Neuronal stem cell (in vitro differentiated cells): Measurements from ENCODE around the gene ZDHHC17.
A peak's percentile ranks its signal among the peaks of the same experiment; 100 is the strongest.

ENCODE experiments used
- DNase-seq: peaks from one replicate; pipeline ENCODE4 v3.0.0-alpha.2; 2013; ENCODE audit warnings: low spot score
- H2AFZ ChIP-seq: one replicate; pipeline ENCODE4 v1.6.1; 2013; ENCODE audit warnings: mild to moderate bottlenecking, low read length, inconsistent platforms
- H2AK5ac ChIP-seq: 2 replicates; pipeline ENCODE4 v1.6.1; 2013; ENCODE audit warnings: low read depth, mild to moderate bottlenecking, inconsistent platforms, low read length, moderate library complexity, mixed read lengths
- H2BK120ac ChIP-seq: 2 replicates; pipeline ENCODE4 v1.6.1; 2013; ENCODE audit warnings: low read depth, mild to moderate bottlenecking, inconsistent platforms, low read length, moderate library complexity, mixed read lengths
- H2BK12ac ChIP-seq: one replicate; pipeline ENCODE4 v1.6.1; 2013; ENCODE audit warnings: low read length, inconsistent platforms
- H2BK15ac ChIP-seq: 2 replicates; pipeline ENCODE4 v1.6.1; 2013; ENCODE audit warnings: mild to moderate bottlenecking, low read length, inconsistent platforms, mixed read lengths
- H2BK5ac ChIP-seq: one replicate; pipeline ENCODE4 v1.6.1; 2013; ENCODE audit warnings: inconsistent platforms, mild to moderate bottlenecking, low read length, moderate library complexity
- H3K14ac ChIP-seq: one replicate; pipeline ENCODE4 v1.6.1; 2013; ENCODE audit warnings: low read length, inconsistent platforms
- H3K18ac ChIP-seq: 2 replicates; pipeline ENCODE4 v1.6.1; 2013; ENCODE audit warnings: low read length, inconsistent platforms
- H3K23ac ChIP-seq: 2 replicates; pipeline ENCODE4 v1.6.1; 2013; ENCODE audit warnings: low read depth, mild to moderate bottlenecking, mixed read lengths, low read length, inconsistent platforms; ENCODE audit not compliant: poor library complexity
- H3K27ac ChIP-seq: replicated peaks from 3 replicates; pipeline ENCODE4 v1.5.1; 2013; ENCODE audit warnings: low read length, inconsistent platforms
- H3K27me3 ChIP-seq, 3 experiments: 2 replicates each; pipeline ENCODE4 v1.6.1; 2013; ENCODE audit warnings: low read length in 3 of 3, mild to moderate bottlenecking in 2 of 3, inconsistent platforms in 1 of 3, low read depth in 1 of 3, mixed read lengths in 1 of 3, moderate library complexity in 1 of 3; ENCODE audit not compliant: control insufficient read depth in 3 of 3, insufficient read depth in 3 of 3
- H3K36me3 ChIP-seq, 2 donors: replicated peaks in 1 of 2; 2 replicates each; pipeline ENCODE4 v1.6.1; 2013; ENCODE audit warnings: low read length in 2 of 2; ENCODE audit not compliant: control insufficient read depth in 2 of 2, insufficient read depth in 2 of 2
- H3K4ac ChIP-seq: 2 replicates; pipeline ENCODE4 v1.6.1; 2013; ENCODE audit warnings: inconsistent platforms, mild to moderate bottlenecking, low read length, moderate library complexity
- H3K4me1 ChIP-seq, 2 donors: 1 replicate in 1 of 2; 2 replicates in 1 of 2; pipeline ENCODE4 v1.6.1; 2013; ENCODE audit warnings: low read length in 2 of 2, low read depth in 1 of 2; ENCODE audit not compliant: control insufficient read depth in 2 of 2, insufficient read depth in 1 of 2
- H3K4me2 ChIP-seq: one replicate; pipeline ENCODE4 v1.6.1; 2013; ENCODE audit warnings: mild to moderate bottlenecking, low read length, inconsistent platforms; ENCODE audit not compliant: insufficient read depth, poor library complexity, severe bottlenecking
- H3K4me3 ChIP-seq, 2 donors: 2 replicates each; pipeline ENCODE4 v1.5.1; 2013; ENCODE audit warnings: low read length in 2 of 2, mild to moderate bottlenecking in 2 of 2, inconsistent platforms in 1 of 2, moderate library complexity in 1 of 2
- H3K79me1 ChIP-seq: one replicate; pipeline ENCODE4 v1.6.1; 2013; ENCODE audit warnings: low read depth, mild to moderate bottlenecking, inconsistent platforms, low read length, moderate library complexity
- H3K9ac ChIP-seq: one replicate; pipeline ENCODE4 v1.6.1; 2013; ENCODE audit warnings: mild to moderate bottlenecking, low read depth, low read length, inconsistent platforms; ENCODE audit not compliant: poor library complexity
- H3K9me3 ChIP-seq, 2 donors: replicated peaks in 1 of 2; 2 replicates each; pipeline versions ENCODE3 to v1.6.1; 2013; ENCODE audit warnings: low read length in 2 of 2, mild to moderate bottlenecking in 2 of 2, inconsistent platforms in 1 of 2, low read depth in 1 of 2, mixed read lengths in 1 of 2, moderate library complexity in 1 of 2; ENCODE audit not compliant: control insufficient read depth in 2 of 2, insufficient read depth in 1 of 2
- H4K8ac ChIP-seq: one replicate; pipeline ENCODE4 v1.6.1; 2013; ENCODE audit warnings: low read depth, mild to moderate bottlenecking, inconsistent platforms, low read length, moderate library complexity
- H4K91ac ChIP-seq: one replicate; pipeline ENCODE4 v1.6.1; 2013; ENCODE audit warnings: low read length, low read depth, mild to moderate bottlenecking, inconsistent platforms; ENCODE audit not compliant: poor library complexity
- WGBS, 2 donors: extraction: QIAGEN DNeasy Blood & Tissue Kit; methylation state at CpG; one replicate each; pipeline ENCODE4 v1.1.7; 2013; ENCODE audit warnings: missing lambda C conversion rate in 2 of 2, mixed read lengths in 1 of 2; ENCODE audit not compliant: insufficient read length in 2 of 2, insufficient replicate concordance in 1 of 2; ENCODE audit errors: extremely low coverage in 2 of 2; 5-methylcytosine and 5-hydroxymethylcytosine counted together

ZDHHC17 gene

DNA sequence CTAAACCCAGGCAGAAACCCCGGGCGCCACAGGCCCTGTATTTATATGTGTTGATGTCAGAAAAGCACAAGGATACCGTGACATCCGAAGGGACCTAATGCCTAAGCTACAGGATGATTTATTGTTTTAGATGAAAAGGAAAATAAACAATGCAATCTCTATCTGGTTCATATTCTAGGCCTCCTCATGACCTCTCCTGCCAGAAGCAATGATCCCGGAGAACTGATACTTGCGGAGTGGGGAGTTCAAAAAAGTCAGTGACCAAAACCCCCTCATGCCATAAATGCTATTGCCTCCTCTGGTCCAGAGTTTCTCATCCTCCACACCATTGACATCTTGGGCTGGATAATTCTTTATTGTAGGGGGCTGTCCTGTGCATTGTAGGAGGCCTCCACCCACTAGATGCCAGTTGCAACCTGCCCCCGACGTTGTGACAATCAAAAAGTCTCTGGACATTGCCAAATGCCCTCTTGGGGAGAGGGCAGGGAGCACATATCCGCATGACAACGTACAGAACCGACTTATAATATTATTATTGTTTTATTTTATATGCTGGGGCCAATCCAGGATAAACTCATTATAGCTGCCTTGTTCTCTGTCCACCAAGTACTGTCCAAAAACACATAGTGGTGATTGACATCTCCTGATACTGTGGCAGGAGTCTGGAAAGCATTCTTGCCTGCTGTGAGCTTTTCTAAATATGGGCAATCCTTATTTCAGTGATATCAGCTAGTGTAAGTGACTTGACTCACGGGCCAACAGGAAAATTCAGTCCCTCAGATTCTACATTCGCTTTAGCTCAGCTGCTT, 116.0 kb downstream of the ZDHHC17 start:
- no peak overlapping the region for H4K8ac ChIP-seq
- no peak overlapping the region for H2AK5ac ChIP-seq
- H3K4me2 ChIP-seq: peak overlapping the region; percentile 65
- peak overlapping the region; percentile 96 for H2AFZ ChIP-seq
- no peak overlapping the region for H4K91ac ChIP-seq
- H3K4me1 ChIP-seq: peaks cover 15 to 16% of the 10 kb centered on the region in 2 donors
- H3K4ac ChIP-seq: no peak overlapping the region
- H3K4me3 ChIP-seq: peak overlapping the region in 1 of 2 donors; percentile 86
- H2BK12ac ChIP-seq: no peak overlapping the region
- H2BK5ac ChIP-seq: no peak overlapping the region
- H3K9me3 ChIP-seq: peaks cover 0 to 6% of the 10 kb centered on the region in 2 donors
- H3K27me3 ChIP-seq: no peaks in the 10 kb centered on the region
- H3K9ac ChIP-seq: no peak overlapping the region
- no peak for DNase-seq
- peak overlapping the region; percentile 87 for H3K27ac ChIP-seq
- H3K18ac ChIP-seq: no peak overlapping the region
- peaks cover 3% of the 10 kb centered on the region for H3K79me1 ChIP-seq
- WGBS, 2 donors: no CpG with 5 or more reads among the region's 13 CpGs
- H3K23ac ChIP-seq: no peak overlapping the region
- peaks cover 0 to 8% of the 10 kb centered on the region in 2 donors for H3K36me3 ChIP-seq
- H2BK15ac ChIP-seq: no peak overlapping the region
- no peak overlapping the region for H2BK120ac ChIP-seq
- no peak overlapping the region for H3K14ac ChIP-seq

DNA sequence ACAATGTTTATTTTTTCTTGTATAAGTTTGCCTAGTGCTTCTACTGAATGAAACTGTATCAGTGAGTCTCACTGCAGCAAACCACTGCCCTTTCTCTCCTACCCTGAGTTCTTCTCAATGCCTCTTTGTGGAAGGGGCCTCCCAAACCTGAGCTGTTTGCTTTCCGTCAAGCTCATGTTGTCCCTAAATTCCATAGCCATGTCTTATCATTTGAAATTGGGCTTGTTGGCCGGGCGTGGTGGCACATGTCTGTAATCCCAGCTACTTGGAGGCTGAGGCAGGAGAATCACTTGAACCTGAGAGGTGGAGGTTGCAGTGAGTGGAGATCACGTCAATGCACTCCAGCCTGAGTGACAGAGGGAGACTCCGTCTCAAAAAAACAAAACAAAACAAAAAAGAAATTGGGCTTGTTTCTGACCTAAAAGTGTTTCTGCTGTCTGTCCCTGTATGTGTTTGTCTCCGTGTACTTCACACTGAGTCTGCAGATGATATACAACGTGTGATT, 116.7 kb downstream of the ZDHHC17 start:
- no CpG with 5 or more reads among the region's 7 CpGs for WGBS, 2 donors

DNA sequence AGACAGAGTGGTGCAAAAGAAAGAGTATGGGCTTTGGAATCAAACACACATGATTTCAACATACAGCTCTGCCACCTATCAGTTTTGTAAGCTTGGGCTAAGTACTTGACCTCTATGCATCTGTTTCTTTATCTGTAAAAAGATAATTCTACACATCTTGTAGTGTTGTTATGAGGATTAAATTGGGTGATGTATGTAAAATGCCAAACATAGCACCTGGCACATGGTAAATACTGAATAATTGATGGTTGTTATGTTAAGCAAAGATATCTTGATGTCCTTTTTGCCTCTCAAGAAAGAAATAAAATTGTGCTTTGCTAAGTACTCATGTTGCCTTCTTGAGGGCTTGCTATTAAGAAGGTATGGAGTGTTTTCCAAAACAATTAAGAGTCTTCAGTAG, 117.2 kb downstream of the ZDHHC17 start:
- Histone ChIP-seq H2BK12ac (no peak overlapping the region), H4K8ac (no peak overlapping the region), H3K36me3 (no peaks in the 10 kb centered on the region), H2AFZ (no peak overlapping the region), H3K27ac (no peak overlapping the region), H2BK120ac (no peak overlapping the region), H3K18ac (no peak overlapping the region), H3K4me3 (no peak overlapping the region), H3K27me3 (no peaks in the 10 kb centered on the region), H4K91ac (no peak overlapping the region), H2AK5ac (no peak overlapping the region), H3K4me1 (peaks cover 15 to 16% of the 10 kb centered on the region in 2 donors), H2BK15ac (no peak overlapping the region), H3K9ac (no peak overlapping the region), H3K14ac (no peak overlapping the region), H3K4ac (no peak overlapping the region), H3K4me2 (no peak overlapping the region), H2BK5ac (no peak overlapping the region), H3K23ac (no peak overlapping the region), H3K79me1 (peaks cover 3% of the 10 kb centered on the region), H3K9me3 (no peaks in the 10 kb centered on the region)
- DNase-seq: no peak

More for the DNA sequence above, 116.7 kb downstream of the ZDHHC17 start:
- no peak overlapping the region for H3K4ac ChIP-seq
- H3K27me3 ChIP-seq: no peaks in the 10 kb centered on the region
- DNase-seq: no peak
- H2BK15ac ChIP-seq: no peak overlapping the region
- H3K36me3 ChIP-seq: peaks cover 0 to 1% of the 10 kb centered on the region in 2 donors
- no peak overlapping the region for H2BK12ac ChIP-seq
- no peak overlapping the region for H3K23ac ChIP-seq
- H2AFZ ChIP-seq: peak overlapping the region; percentile 96
- H3K79me1 ChIP-seq: peaks cover 3% of the 10 kb centered on the region
- H2BK5ac ChIP-seq: no peak overlapping the region
- H3K27ac ChIP-seq: no peak overlapping the region
- H3K9ac ChIP-seq: no peak overlapping the region
- no peak overlapping the region for H3K4me2 ChIP-seq
- H3K14ac ChIP-seq: no peak overlapping the region
- H4K91ac ChIP-seq: no peak overlapping the region
- no peaks in the 10 kb centered on the region for H3K9me3 ChIP-seq
- H4K8ac ChIP-seq: no peak overlapping the region
- H3K4me1 ChIP-seq: peaks cover 15 to 16% of the 10 kb centered on the region in 2 donors
- H3K4me3 ChIP-seq: no peak overlapping the region
- no peak overlapping the region for H3K18ac ChIP-seq
- H2BK120ac ChIP-seq: no peak overlapping the region
- H2AK5ac ChIP-seq: no peak overlapping the region

DNA sequence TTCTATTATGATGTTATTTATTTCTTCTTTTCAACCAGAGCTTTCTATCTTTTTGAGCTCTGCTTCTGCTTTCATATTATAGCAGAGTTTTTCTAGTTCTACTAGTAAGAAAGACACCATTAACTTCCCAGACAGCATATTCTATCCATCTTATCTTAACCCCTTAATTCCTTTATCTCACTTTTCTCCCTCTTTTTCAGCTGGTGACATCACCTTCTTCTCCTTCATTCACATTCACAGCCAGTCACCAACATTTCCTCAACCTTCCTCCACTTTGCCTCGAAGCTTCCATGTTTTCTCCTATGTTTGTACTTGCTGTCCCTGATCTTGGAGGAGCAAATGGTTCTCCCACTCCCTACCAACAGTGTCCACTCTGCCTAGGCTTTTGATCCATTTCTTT, 118.5 kb downstream of the ZDHHC17 start:
- H4K8ac ChIP-seq: no peak overlapping the region
- no CpG with 5 or more reads among the region's 1 CpG for WGBS, 2 donors

More for the DNA sequence above, 118.5 kb downstream of the ZDHHC17 start:
- Histone ChIP-seq H2BK5ac (no peak overlapping the region), H2AFZ (no peak overlapping the region), H3K18ac (no peak overlapping the region), H2AK5ac (no peak overlapping the region), H3K27ac (no peak overlapping the region), H3K27me3 (no peaks in the 10 kb centered on the region), H3K4me1 (peaks cover 8 to 11% of the 10 kb centered on the region in 2 donors), H3K9me3 (no peaks in the 10 kb centered on the region), H3K79me1 (peaks cover 3% of the 10 kb centered on the region), H3K4me3 (no peak overlapping the region), H4K91ac (no peak overlapping the region), H3K14ac (no peak overlapping the region), H2BK15ac (no peak overlapping the region), H2BK12ac (no peak overlapping the region), H3K36me3 (no peaks in the 10 kb centered on the region), H3K4me2 (no peak overlapping the region), H3K9ac (no peak overlapping the region), H2BK120ac (no peak overlapping the region), H3K23ac (no peak overlapping the region), H3K4ac (no peak overlapping the region)
- DNase-seq: no peak
